DND-41 (cell line): Measurements from ENCODE around the gene DCTPP1.

ENCODE experiments used
- CTCF ChIP-seq: IDR thresholded peaks from 2 replicates; pipeline ENCODE4 v1.5.1; 2012; ENCODE audit warnings: borderline replicate concordance, low read length, moderate library complexity, mild to moderate bottlenecking; ENCODE audit not compliant: poor library complexity, severe bottlenecking; ENCODE audit errors: extremely low read depth
- EZH2 ChIP-seq: IDR thresholded peaks from 3 replicates; pipeline ENCODE4 v1.6.1; 2012; ENCODE audit warnings: borderline replicate concordance, low read depth, mild to moderate bottlenecking, moderate library complexity, low read length, inconsistent platforms; ENCODE audit not compliant: severe bottlenecking

DNA sequence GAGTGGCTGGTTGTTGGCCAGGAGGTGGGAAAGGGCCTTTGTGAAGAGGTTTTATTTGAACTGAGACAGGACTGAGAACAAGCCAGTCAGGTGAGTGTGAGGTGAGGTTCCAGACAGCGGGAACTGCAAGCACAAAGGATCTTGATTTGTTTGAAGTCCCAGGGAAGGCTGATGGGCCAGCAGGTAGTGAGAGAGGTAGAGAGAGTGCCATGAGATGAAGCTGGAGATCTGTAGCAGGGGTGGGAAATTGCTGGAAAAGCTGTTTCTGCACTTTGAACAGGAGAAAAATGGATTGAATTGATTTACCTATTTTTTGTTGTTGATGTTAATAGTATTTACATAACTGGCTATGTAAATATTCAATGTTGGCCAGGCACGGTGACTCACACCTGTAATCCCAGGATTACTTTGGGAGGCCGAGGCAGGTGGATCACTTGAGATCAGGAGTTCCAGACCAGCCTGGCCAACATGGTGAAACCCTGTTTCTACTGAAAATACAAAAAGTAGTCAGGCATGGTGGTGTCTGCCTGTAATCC, 7.7 kb upstream of the DCTPP1 start:
- TF ChIP-seq CTCF (no peak), EZH2 (no peak)
